ENCODE results near the gene KLHL21.
"Not testable (repeated sequence)": the region's sequence is repeated elsewhere in the genome, so short reads cannot be mapped to it uniquely, and the experiment has no call there.

KLHL21 gene

GRCh38 chr1:6602669-6603237 lies at the start of gene KLHL21:
KLHL21 (minus strand) TSS chr1:6602869; CDS start chr1:6602817, 52 bp downstream.
- peak; percentile 81 for DNase-seq (ENCODE audit: low read depth)
- H3K4me3 ChIP-seq (ENCODE audit: control insufficient read depth, low read depth, low read length): peak within 1 kb of the TSS; percentile 93
- TF ChIP-seq CTCF (conservative IDR thresholded peaks at IDR 0.05; ENCODE audit: control insufficient read depth, insufficient read depth, low read depth, low read length): no peak

DNA sequence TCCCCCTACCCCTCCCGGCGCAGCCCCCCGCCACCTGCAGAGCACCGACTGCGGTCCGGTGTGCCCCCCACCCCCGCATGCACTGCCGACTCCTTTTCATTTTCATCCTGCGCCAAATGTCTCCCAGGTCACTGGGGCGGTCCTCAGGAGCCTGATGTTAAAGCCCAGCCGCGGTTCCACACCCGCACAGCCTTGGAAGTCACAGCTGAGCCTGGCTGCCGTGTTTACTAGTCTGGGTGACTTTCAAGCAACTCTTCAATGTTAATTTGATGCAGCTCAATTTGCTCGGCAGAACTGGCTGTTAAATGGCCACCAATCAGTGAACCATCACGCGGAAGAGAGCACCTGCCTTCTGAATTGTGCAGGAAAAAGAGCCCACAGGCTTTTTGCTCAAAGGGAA lies 49.2 kb upstream of the KLHL21 start:
- no peak for TF ChIP-seq CTCF (conservative IDR thresholded peaks at IDR 0.05; ENCODE audit: control insufficient read depth, insufficient read depth, low read depth, low read length)
- no peak for DNase-seq (ENCODE audit: low read depth)
- H3K4me3 ChIP-seq (ENCODE audit: control insufficient read depth, low read depth, low read length): no peak overlapping the region

- no peak for DNase-seq (ENCODE audit: low read depth)
- H3K4me3 ChIP-seq (ENCODE audit: control insufficient read depth, low read depth, low read length): no peak overlapping the region
- no peak for TF ChIP-seq CTCF (conservative IDR thresholded peaks at IDR 0.05; ENCODE audit: control insufficient read depth, insufficient read depth, low read depth, low read length)
Measured at GRCh38 chr1:6648556-6648955, 45.9 kb upstream of the KLHL21 start.

DNA sequence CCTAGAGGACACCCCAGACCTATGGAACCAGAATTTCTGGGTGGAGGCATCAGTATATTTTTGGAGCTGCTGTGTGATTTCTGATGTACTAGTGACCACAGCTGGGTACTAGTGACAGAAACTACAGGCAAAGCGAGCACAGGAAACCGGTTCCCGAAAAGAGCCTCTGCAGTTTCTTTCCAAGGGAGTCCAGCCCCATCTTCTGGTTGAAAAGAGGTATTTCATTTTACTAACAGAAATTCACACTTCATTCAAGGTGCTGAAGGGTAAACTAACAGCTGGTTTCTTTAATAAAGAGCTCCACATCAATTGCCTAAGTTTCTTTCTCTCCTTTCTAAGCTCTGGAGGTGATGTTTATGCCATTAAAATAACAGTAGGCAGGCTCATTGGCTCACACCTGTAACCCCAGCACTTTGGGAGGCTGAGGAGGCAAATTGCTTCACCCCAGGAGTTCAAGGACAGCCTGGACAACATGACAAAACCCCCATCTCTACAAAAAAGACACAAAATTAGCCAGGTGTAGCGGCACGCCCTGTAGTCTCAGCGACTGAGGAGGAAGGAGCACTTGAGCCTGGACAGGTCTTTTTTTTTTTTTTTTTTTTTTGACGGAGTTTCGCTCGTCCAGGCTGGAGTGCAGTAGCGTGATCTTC lies 44.0 kb upstream of the KLHL21 start:
- peak; percentile 72 for TF ChIP-seq CTCF (conservative IDR thresholded peaks at IDR 0.05; ENCODE audit: control insufficient read depth, insufficient read depth, low read depth, low read length)
- DNase-seq (ENCODE audit: low read depth): peak; percentile 65
- H3K4me3 ChIP-seq (ENCODE audit: control insufficient read depth, low read depth, low read length): no peak overlapping the region

DNA sequence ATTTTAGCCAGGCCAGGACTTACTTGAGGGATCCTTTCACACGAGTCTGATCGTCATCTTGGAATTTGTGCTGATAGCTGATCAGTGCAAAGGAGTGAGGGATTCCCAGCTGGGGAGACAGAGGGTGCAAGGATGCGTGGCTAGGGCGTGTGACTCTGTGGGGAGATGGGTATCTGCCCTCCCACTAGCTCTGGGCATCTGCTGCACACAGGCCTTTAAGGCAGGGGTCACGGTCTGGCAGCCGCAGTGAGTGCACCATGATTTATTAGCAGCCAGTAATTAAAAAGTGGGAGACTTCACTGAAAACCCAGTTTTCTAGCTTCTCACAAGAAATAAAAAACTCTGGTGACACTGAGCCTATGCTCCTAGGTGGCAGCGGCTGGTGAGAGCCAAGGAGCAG lies 42.3 kb upstream of the KLHL21 start:
- no peak overlapping the region for H3K4me3 ChIP-seq (ENCODE audit: control insufficient read depth, low read depth, low read length)
- DNase-seq (ENCODE audit: low read depth): no peak
- TF ChIP-seq CTCF (conservative IDR thresholded peaks at IDR 0.05; ENCODE audit: control insufficient read depth, insufficient read depth, low read depth, low read length): no peak

- H3K4me3 ChIP-seq (ENCODE audit: control insufficient read depth, low read depth, low read length); DNase-seq (ENCODE audit: low read depth): not testable (repeated sequence)
Measured at GRCh38 chr1:6640867-6641266, 38.2 kb upstream of the KLHL21 start.

- peak; percentile 87 for DNase-seq (ENCODE audit: low read depth)
- TF ChIP-seq CTCF (conservative IDR thresholded peaks at IDR 0.05; ENCODE audit: control insufficient read depth, insufficient read depth, low read depth, low read length): no peak
- no peak overlapping the region for H3K4me3 ChIP-seq (ENCODE audit: control insufficient read depth, low read depth, low read length)
Measured at GRCh38 chr1:6638226-6638625, 35.6 kb upstream of the KLHL21 start.

All from fibroblast of mammary gland (primary cell).